GM19025 (cell line): ENCODE measurements around the gene B4GALT1.
A peak's percentile ranks its signal among the peaks of the same experiment; 100 is the strongest.
"Not testable (repeated sequence)": the region's sequence is repeated elsewhere in the genome, so short reads cannot be mapped to it uniquely, and the experiment has no call there.

ENCODE experiments used
- ATAC-seq: cut with Tn5 transposase; IDR thresholded peaks from one replicate; pipeline ENCODE4 v1.9.1; 2021; ENCODE audit warnings: mild to moderate bottlenecking, low read depth, moderate library complexity; ENCODE audit not compliant: unreplicated experiment

B4GALT1 gene

DNA sequence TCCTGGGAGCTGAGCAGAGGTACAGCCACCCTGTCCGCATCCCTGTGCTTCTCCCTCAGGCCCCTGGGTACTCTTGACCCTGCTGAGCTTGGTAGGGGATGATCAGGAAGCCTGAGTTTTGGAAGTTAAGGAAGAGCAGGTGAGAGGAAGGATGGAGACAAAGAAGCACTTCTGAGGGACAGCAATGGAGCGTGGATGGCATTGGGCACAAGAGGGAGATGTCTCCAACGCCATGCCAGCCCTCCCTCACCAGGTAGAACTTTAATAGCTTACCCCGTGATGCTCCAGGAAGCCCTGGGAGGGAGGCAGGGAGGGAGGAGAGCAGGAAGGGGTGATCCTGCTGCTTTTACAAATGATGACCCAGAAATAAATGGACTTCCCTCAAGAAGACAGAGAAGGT, 60.8 kb downstream of the B4GALT1 start:
- ATAC-seq = no peak

DNA sequence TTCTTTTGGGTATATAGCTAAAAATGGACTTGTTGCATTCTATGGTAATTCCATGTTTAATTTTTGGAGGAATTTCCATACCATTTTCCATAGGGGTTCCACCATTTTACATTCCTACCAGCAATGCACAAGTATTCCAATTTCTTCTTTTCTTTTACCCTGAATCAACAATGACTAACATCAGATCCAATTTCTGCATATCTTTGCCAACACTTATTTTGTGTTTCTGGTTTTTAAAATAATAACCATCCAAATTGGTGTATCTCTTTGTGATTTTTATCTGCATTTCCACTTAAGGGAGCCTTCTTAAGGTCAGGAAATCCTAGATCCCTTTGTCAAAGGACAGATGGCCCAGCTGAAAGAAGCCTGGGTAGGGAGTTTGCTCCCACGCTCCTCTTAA, 61.2 kb downstream of the B4GALT1 start:
- no peak for ATAC-seq

DNA sequence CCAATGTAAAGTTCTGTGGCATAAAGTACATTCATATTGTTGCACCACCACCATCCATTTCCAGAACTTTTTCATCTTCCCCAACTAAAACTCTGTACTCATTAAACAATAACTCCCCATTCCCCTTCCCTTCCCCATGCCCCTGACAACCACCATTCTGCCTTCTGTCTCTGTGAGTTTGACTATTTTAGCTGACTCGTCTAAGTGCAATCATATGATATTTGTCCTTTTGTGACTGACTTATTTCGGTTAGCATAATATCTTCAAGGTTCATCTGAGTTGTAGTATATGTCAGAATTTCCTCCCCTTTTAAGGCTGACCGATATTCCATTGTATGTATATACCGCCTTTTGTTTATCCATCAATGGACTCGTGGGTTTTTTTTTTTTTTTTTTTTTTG, 61.6 kb downstream of the B4GALT1 start:
- ATAC-seq = no peak

DNA sequence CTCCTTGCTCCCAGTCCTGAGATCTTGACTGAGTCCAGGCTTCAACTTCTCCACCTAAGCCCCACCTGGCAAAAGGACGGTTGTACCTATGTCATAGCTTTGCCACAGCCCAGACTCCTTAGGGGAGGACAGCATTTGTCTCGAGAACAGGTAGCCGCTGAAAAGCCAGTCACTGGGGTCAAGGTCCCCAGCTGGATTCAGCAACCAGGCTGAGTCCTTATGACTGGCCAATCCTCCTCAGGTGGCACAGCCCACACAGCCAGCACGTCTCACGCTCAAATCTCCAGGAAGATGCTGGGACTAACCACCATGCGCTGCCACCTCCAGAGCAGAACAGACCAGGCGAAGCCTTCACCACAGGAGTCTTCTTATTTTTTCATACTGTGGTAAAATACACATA, 62.7 kb downstream of the B4GALT1 start:
- no peak for ATAC-seq

DNA sequence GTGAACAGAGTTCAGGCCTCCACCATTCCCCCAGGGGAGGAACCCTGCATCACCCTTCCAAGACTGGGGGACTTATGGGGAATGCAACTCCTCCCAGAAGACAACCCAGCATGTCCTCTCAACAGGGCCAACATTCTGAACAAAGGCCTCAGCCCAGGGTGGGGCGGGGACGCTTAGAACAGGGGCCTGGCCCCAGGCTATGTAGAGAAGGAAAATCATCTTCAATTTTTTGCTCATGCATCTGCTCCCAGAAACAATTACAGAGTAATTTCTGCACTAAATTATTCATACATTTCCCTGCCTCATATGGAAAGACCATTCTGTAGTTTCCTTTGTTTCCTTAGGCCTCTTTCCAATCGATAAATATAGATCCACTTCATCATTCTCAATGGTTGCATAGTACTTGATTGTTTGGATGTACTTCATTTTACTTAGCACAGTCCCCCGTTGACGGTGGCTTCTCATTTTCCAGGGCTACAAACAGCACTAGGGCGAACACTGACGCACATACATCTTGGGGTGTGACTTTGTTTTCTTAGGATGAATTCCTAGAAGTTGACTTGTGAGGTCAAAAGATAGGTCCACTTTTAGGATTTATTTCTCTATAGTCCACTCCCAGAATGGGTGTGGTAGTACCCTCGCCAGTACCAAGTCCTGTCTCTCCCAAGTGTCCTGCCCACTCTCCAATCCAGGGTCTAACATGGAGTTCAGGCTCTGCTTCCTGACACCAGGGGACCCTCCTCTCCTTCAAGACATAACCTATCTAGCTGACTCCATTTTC, 63.4 kb downstream of the B4GALT1 start:
- ATAC-seq = no peak

DNA sequence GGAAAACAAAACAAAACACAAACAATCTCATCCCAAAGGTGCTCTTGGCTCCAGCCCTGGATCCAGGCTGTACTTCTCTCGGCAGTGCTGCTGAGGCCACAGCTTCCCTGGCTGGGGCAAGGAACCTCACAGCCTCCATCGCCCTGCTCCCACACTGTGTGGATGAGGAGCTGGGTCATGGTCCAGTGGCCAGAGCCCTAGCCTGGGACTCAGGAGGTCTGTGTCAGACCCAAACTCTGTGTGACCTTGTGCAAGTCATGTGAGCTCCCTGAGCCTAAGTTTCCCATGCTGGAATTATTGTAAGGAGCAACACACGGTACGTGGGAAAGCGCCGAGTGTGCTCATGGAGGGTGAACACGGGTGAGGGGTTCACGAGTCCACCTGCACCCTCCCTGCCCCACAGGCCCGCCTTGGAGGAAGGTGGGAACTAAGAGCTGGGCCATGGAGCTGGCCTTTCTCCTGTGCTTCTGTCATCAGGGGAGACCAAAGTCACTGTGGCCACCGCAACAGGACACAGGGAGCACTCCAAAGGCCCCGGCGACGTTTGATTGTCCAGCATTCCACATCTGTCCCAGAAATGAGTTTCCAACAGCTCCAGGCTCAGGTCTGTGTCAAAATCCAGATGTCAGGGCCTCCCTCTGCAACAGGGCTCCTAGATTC, 64.5 kb downstream of the B4GALT1 start:
- ATAC-seq = no peak

DNA sequence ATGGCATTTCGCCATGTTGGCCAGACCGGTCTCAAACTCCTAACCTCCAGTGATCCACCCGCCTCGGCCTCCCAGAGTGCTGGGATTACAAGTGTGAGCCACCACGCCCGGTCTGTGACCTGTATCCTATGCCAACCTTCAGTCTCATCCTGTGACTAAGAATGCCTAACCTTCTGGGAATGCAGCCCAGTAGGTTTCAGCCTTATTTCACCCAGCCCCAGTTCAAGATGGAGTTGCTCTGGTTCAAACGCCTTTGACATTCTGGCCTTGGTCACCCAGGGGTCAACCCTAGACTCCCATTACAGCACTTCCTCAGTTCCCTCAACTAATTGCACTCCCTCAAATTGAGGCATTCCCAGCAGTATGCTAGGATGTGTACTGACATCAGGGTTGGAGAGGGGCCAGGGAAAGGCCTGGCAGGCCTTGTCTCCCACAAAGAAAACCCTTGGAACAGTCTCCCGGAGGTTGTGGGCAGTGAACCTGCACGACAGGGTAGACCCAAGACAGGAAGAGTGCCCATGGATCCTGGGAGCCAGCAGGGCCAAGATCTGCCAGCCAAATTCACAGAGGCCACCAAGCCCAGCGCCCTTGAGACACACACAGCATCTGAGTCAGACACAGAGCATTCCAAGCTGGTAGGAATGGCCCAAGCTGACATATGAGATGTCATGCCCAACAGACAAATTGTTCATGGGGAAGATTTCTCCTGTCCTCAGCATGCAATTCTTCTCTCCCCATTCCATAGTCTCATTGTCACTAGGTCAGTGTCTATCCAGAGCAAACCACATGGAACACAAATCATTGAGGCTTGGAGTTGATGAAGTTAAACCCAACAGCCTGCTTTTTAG, 65.8 kb downstream of the B4GALT1 start:
- no peak for ATAC-seq

DNA sequence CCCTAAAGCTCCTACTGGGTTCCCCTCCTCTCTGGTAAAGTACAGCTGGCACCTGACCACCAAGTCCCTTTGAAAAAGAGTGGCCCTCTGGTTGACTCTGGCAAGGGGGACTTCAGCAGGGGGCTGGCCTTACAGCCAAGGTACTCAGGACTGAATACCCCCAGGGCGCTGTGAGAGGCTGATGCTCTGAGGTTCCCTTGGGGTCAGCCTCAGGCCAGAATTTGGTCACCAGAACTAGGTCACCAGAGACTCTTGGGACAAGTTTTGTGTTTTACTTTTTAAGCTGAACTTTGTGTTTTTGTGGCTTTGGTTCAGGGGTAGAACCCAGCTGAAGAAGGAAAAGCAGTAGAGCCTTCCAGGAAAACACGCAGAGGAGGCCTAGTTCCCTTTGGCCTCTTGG, 67.4 kb downstream of the B4GALT1 start:
- no peak for ATAC-seq

DNA sequence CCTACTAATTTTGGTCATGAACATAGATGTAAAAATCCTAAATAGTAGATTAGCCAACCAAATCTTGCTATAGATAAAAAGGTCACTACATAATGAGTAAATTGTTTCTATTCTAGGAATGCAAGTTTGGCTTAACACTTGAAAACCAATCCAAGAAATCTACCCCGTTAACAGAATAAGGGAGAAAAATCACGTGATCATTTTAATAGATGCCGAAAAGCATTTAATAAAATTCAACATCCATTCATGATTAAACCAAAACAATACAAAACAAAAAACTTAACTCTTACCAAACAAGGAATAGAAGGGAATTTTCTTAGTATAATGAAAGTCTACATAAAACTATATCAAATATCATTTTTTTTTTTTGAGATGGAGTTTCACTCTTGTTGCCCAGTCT, 69.9 kb downstream of the B4GALT1 start:
- ATAC-seq = no peak

DNA sequence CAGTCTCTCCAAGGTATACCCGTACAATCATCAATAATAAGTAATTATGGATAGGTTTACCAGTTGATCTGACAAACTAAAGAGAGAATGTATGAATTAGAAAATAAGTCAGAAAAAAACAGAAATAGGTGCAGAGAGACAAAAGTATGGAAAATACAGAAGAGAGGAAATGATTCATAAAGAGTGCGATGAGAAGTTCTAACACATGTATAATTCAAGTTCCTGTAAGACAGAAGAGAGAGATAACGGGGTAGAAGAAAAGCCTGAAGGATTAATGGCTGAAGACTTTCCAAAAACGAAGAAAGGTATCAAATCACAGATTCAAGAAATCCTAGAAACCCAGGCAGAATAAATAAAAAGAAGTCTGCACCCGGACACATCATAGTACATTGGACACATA, 74.5 kb downstream of the B4GALT1 start:
- ATAC-seq = no peak

DNA sequence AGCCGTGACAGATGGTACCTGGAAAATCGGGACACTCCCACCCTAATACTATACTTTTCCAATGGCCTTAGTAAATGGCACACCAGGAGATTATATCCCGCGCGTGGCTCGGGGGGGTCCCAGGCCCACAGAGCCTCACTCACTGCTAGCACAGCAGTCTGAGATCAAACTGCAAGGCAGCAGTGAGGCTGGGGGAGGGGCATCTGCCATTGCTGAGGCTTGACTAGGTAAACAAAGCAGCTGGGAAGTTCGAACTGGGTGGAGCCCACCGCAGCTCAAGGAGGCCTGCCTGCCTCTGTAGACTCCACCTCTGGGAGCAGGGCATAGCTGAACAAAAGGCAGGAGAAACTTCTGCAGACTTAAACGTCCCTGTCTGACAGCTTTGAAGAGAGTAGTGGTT, 81.5 kb downstream of the B4GALT1 start:
- ATAC-seq = not testable (repeated sequence)

DNA sequence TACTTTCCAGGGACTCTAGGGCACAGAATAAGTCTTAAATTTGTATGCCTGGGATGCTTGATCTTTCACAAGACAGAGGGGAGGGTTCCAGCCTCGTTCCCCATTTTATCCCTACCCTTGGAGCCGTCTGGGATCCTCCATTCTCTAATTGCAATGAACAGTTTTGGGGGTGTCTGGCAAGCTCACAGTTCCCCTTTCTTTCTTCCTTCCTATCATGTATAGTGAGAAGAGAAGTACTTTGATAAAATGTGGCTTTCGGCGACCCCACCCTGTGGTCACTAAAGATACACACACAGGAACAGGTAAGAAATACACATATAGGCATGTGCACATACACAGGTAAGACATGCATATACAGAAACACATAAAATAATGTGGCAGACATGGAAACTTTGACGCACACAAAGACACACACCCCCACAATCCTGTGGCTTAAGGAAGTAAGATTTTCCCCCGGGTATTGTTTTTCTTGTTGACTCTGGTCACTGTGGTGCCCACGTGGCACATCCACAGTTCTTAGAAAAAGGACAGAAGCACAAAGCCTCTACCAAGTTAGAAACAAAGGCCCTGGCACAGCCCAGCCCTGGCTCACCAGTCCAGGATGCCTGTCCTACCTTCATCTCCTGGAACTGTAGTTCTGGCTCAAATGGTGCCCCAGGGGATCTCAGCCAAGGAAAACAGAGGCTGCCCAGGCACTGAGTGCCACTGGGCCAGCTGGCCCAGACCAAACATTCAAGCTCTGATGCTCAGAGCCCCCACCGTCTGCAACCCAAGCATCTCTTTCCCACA, 84.4 kb downstream of the B4GALT1 start:
- ATAC-seq = no peak

DNA sequence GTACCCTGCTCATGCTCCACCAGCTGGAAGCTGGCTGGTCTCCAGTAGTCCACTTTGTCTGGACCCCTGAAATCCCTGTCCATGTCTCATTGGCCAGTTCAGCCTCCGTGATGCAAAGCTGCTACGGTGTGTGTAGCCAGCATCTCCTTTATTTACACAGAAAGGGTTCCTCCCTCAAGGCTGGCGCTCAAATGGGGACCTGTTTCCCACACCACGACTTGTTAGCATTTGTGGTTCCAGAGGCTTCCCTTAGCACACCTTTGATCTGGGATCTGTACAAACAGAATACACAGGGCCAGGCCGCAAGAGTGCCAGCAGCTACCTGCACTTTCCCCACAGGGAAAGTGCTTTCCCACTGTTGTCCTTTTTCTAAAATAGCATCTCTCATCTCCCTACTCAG, 85.0 kb downstream of the B4GALT1 start:
- no peak for ATAC-seq

DNA sequence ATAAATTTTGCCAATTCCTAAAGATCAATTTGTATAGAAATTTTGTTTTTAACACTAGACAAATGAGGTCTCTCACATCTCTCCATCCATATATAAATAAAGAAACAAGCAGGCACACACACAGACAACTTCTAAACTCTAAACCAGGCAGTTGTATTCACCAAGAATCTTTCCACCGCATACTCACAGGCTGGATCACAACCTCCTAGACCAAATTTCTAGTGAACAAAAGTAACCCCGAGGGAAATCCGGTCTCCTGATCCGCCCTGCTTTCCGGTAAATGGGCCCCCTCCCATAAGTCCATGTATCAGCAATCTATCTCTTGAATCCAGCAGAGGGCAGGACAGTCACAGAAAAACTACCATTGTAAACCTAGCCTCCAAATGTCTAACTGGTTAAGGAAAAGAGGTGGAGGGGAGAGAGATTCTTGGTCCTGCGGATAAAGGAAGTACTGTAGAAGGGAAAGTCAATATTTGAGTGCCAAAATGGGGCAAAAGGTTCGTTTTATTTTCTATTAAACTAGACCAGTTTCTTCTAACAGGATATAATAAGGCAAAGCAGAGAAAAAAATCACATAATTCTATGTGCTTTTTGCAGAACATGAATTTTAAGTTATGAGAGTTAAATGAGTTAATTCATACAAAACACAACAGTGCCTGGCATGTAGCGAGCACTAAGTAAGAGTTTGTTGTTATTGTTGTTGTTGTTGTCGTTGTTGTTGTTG, 85.8 kb downstream of the B4GALT1 start:
- ATAC-seq = no peak

DNA sequence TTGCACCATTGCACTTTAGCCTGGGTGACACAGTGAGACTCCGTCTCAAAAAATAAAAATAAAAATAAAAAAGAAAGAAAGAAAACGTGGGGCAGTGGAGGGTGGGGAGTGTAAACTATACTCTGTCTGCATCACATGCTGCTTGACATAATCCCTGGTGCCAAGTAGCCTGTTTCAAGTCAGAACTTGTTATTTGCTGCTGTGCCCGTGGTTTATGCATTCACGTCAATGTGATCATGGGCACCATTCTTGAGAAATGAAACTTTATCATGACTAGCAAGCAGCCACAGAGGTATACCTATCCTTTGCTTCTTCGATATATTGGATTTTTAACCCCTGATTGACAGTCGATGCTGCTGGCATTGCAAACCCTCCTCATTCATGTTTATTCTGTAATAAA, 86.6 kb downstream of the B4GALT1 start:
- ATAC-seq = no peak

DNA sequence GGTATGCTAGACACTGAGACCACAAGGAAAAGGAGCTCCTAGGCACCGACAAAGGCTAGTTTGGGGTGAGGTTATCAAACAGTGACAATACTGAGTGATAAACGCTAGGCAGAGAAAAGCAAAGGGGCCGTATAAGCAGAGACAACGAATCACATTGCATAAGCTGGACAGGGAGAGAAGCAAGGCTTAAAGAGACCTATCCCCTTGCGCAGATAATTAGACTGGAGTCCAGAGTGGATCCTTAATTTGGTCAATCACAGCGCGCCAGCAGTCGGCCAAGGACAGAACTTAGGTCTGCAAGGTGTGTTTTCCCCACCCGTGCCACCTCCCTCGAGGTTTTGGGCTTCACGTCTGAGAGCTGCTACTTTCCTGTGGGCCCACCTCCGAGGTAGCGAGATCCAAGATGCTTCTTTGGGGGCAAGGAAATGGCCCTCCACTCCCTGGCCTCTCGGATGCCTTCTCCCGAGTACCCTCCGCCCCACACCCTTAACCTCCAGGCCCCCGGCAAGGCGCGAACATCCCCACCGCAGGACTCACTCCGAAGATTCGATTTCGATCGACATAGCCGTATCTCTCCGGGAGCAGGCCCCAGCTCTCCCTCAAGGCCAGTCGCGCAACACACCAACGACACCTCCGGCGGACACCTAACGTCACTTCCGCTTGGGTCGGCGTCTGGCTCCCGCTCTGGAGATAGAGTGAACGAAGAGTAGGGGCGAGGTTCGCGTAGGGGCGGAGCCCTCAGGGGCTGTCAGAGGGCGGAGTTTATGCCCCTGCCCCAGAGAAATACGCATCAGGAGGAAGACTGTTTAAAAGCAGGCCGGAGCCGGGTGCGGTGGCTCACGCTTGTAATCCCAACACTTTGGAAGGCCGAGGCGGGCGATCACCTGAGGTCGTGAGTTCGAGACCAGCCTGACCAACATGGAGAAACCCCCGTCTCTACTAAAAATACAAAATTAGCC, 90.8 kb downstream of the B4GALT1 start, which contains the start of gene SMU1:
Gene SMU1 (minus strand): TSS at position 629 of the 959 bp plus-strand sequence. CDS start 66 bp downstream, at position 563.
- peak; percentile 100 for ATAC-seq

DNA sequence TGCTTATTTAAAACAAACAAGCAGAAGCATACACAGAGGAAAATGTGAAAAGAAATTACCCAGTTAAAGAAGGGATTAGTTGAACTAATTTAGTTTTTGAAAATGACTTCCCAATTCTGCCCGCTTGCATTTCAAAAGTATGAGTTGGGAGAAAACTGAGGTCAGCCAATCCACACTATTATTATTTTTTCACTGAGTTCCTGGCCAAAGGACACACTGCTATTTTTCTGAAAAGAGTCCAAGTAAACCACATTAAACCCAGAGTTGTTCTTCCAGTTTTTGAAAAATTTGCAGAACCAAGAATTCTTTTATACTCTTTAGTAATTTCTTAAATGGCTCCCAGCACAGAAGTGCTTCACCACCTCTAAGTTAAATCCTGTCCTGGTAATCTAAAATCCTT, 98.1 kb downstream of the B4GALT1 start:
- ATAC-seq = no peak

DNA sequence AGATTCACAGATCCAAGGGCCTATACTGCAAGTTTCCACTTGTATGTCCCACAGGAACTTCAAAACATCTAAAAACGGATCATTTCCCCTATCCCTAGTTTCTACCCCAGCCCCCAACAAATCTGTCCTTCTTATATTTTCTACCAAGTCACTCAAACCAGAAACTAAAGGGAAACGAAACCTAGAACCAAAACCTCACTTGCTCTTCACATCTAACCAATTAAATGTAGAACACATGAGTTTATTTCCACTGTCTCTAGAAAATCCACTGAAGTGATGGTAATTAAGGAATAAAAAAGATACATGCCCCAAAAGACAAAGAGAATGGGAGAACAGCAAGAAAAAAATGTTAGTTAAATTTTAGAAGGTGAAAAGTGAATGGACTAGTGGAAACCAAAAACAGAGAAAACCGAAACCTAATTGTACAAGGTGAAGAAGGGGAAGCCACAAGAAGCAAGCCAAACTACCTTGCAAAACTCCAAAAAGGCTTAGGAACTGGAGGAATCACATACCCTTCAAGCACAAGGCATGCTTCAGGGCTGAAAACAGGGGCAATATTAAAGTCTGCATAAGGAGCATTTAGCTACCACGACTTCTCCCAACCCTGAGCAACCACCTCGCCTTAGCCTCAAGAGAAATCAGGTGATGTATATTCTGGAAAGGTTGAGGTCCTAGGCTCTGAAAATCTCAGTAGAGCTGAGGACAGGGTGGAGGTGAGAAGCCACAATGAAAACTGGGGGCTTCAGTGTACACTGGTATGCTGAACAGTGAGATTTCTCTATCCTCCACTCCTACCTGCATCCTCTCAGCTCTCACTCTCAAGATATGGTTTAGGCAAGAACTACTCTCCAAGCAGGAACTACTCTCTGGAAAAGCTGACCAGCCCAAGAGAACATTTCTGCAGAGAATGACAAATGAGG, 101.7 kb downstream of the B4GALT1 start:
- ATAC-seq = peak; percentile 67
